Prostate gland (tissue), 2 donors: ENCODE results near the gene CHST5. TPM values are rescaled to one million over a fixed set of nuclear protein-coding genes. Genes with fewer than 3 reads are reported as not detected.

Experiments
- DNase-seq: peaks from one replicate; pipeline ENCODE4 v3.0.0-alpha.2; 2019; ENCODE audit warnings: low spot score
- H3K27ac ChIP-seq, 2 donors: fragments of 200-600 bp; sonication (generic); 2 replicates each; pipeline ENCODE4 v1.5.1; 2017 to 2019
- H3K27me3 ChIP-seq: fragments of 200-600 bp; sonication (generic); replicated peaks from 2 replicates; pipeline ENCODE4 v1.5.1; 2019; ENCODE audit not compliant: insufficient read depth
- H3K36me3 ChIP-seq, 2 donors: fragments of 200-600 bp; sonication (generic); 1 replicate in 1 of 2; 2 replicates in 1 of 2; pipeline versions ENCODE4 v1.5.1 to v1.8.1; 2017 to 2019
- H3K4me1 ChIP-seq: fragments of 200-600 bp; sonication (generic); replicated peaks from 2 replicates; pipeline ENCODE4 v1.5.1; 2019
- H3K4me3 ChIP-seq, 2 donors: fragments of 200-600 bp; sonication (generic); 2 replicates each; pipeline ENCODE4 v1.5.1; 2017 to 2019
- H3K9me3 ChIP-seq: fragments of 200-600 bp; sonication (generic); 2 replicates; pipeline ENCODE4 v1.5.1; 2017
- CTCF ChIP-seq, 4 experiments: fragments of 200-600 bp in 2 of 4; fragments of 450-650 bp in 2 of 4; sonication (generic) in 2 of 4; IDR thresholded peaks; 1 replicate in 3 of 4; 2 replicates in 1 of 4; pipeline ENCODE4 v1.5.1; 2016 to 2019; ENCODE audit warnings: antibody characterized with exemption in 4 of 4, mild to moderate bottlenecking in 2 of 4, moderate library complexity in 2 of 4
- POLR2A ChIP-seq: fragments of 450-650 bp; IDR thresholded peaks from one replicate; pipeline ENCODE4 v1.6.1; 2016; ENCODE audit warnings: antibody characterized with exemption, mild to moderate bottlenecking
- POLR2AphosphoS5 ChIP-seq: sonication (generic); formaldehyde crosslinking; IDR thresholded peaks from one replicate; pipeline ENCODE4 v1.6.1; 2017; ENCODE audit warnings: antibody characterized with exemption
- WGBS: methylation state at CpG from one replicate; pipeline ENCODE4 v1.1.5; 2018; 5-methylcytosine and 5-hydroxymethylcytosine counted together
- intact Hi-C: fragments of 100-400 bp; cut with DNase I; formaldehyde crosslinking; loops from one replicate; pipeline ENCODE4 v1.14.2; 2022
- total RNA-seq, 2 donors: library from RNA; depleted of rRNA; stranded (reverse); fragments of >200 nt; gene quantifications; one replicate each; pipeline ENCODE4 v1.1.0, GENCODE V29; 2016

CHST5 gene
- total RNA-seq, 2 donors from 2014 or later = 0.23 TPM; not detected in 1

- no peak overlapping the region for H3K4me3 ChIP-seq
- no peak overlapping the region for H3K27ac ChIP-seq
- H3K36me3 ChIP-seq = no peaks in the 10 kb centered on the region
- no peak for DNase-seq
- TF ChIP-seq POLR2A = no peak
- no peak for TF ChIP-seq POLR2AphosphoS5
- no peak for TF ChIP-seq CTCF (IDR thresholded peaks at IDR 0.05)
- no peaks in the 10 kb centered on the region for H3K9me3 ChIP-seq
- WGBS = 92% methylated on average over 2 of the region's 2 CpGs
- H3K4me1 ChIP-seq = no peaks in the 10 kb centered on the region
- intact Hi-C loops = no loop called here
- H3K27me3 ChIP-seq = no peaks in the 10 kb centered on the region
Measured at GRCh38 chr16:75532791-75533190, 3.1 kb downstream of the CHST5 start.

GRCh38 chr16:75532142-75532765, 3.7 kb downstream of the CHST5 start:
- no peak overlapping the region for H3K27ac ChIP-seq
- TF ChIP-seq POLR2AphosphoS5 (no peak), POLR2A (no peak), CTCF (IDR thresholded peaks at IDR 0.05) (no peak)
- H3K4me1 ChIP-seq = no peaks in the 10 kb centered on the region
- no peaks in the 10 kb centered on the region for H3K27me3 ChIP-seq
- no peaks in the 10 kb centered on the region for H3K36me3 ChIP-seq
- no peak overlapping the region for H3K4me3 ChIP-seq
- 86% methylated on average over 8 of the region's 8 CpGs for WGBS
- no peak for DNase-seq
- intact Hi-C loops = no loop called here
- no peaks in the 10 kb centered on the region for H3K9me3 ChIP-seq

- H3K4me1 ChIP-seq = no peaks in the 10 kb centered on the region
- no peak overlapping the region for H3K4me3 ChIP-seq
- intact Hi-C loops = no loop called here
- no peak overlapping the region for H3K27ac ChIP-seq
- no peaks in the 10 kb centered on the region for H3K9me3 ChIP-seq
- 95% methylated on average over 29 of the region's 29 CpGs for WGBS
- TF ChIP-seq CTCF (IDR thresholded peaks at IDR 0.05) (no peak), POLR2AphosphoS5 (no peak), POLR2A (no peak)
- DNase-seq = no peak
- no peaks in the 10 kb centered on the region for H3K36me3 ChIP-seq
- no peaks in the 10 kb centered on the region for H3K27me3 ChIP-seq
Measured at GRCh38 chr16:75529959-75530358, 5.9 kb downstream of the CHST5 start.

GRCh38 chr16:75529056-75529905, 6.6 kb downstream of the CHST5 start:
- Histone ChIP-seq H3K9me3 (no peaks in the 10 kb centered on the region), H3K4me3 (no peak overlapping the region), H3K27me3 (no peaks in the 10 kb centered on the region), H3K4me1 (no peaks in the 10 kb centered on the region), H3K27ac (no peak overlapping the region), H3K36me3 (no peaks in the 10 kb centered on the region)
- DNase-seq = no peak
- TF ChIP-seq POLR2A = no peak
- no peak for TF ChIP-seq POLR2AphosphoS5
- no peak for TF ChIP-seq CTCF (IDR thresholded peaks at IDR 0.05)
- intact Hi-C loops = no loop called here
- 96% methylated on average over 80 of the region's 81 CpGs for WGBS
